GM12801 (cell line): ENCODE data around the gene MARCKS.

Experiments
- TF ChIP-seq, protein P1 (sequence below): IDR thresholded peaks from one replicate; pipeline ENCODE4 v1.5.1; 2011; ENCODE audit warnings: control low read depth; ENCODE audit not compliant: insufficient read length; ENCODE audit errors: extremely low read depth

The MARCKS gene

DNA sequence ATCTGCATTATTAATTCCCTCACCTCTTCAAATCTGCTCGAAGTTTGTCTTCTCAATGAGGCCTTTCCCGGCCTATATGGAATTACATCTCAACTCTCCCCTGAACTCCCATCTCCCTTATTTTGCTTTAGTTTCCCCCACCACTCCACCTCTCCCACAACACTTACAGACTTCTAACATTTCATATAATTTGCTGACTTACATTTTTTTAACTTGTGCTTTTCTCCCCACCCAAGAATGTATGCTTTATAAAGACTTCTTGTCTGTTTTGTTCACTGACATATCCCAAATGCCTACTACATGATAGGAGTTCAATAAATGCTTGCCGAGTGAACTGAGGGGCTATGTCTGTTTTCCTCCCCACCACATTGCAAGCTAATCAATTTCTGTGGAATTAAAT is 3.9 kb upstream of the MARCKS start:
- TF ChIP-seq, protein P1, sequence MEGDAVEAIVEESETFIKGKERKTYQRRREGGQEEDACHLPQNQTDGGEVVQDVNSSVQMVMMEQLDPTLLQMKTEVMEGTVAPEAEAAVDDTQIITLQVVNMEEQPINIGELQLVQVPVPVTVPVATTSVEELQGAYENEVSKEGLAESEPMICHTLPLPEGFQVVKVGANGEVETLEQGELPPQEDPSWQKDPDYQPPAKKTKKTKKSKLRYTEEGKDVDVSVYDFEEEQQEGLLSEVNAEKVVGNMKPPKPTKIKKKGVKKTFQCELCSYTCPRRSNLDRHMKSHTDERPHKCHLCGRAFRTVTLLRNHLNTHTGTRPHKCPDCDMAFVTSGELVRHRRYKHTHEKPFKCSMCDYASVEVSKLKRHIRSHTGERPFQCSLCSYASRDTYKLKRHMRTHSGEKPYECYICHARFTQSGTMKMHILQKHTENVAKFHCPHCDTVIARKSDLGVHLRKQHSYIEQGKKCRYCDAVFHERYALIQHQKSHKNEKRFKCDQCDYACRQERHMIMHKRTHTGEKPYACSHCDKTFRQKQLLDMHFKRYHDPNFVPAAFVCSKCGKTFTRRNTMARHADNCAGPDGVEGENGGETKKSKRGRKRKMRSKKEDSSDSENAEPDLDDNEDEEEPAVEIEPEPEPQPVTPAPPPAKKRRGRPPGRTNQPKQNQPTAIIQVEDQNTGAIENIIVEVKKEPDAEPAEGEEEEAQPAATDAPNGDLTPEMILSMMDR: no peak

DNA sequence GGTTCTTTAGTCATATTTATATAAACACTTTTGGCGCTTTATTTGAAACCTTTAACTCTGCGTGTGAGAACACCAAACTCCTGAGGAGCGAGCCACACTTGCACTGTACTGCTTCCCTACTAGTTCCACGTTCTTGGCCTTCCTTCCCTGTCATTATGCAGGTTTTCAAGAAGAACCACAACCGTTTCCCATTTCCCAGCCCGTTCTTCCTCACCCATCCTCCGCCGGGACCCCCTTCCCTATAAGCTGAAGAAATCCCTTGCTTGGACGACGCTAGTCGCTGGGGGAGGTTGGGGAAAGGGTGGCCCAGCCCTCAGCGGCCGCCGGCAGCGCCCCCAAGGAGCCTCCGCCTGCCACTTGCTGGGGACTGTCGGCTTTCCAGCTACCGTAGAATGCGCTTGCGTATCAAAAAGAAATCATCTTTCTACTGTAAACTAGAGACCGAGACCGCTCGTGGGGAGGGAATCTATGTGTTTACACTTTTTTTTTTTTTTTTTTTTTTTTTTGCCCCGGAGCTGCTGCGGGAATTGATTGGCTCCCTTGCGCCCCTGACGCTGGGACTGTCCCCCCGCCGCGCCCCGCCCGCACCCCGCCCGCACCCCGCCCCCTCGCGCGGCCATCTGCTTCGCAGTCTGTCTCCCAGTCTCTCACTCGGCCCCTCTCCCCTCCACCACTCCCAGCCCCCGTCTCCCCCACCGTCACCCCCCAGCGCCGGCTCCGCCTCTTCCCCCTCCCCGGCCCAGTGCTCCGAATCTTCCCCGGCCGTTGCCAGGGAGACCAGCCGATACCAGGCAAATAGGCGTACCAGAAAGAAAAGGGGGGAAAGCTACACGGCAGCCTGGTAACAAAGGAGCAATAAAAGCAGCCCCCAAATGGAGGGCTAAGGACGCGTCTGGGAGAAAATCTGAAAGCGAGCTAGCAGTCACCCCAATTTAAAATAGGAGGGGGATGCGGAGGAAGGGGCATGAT is 2.3 kb upstream of the MARCKS start:
- TF ChIP-seq, protein P1: no peak

DNA sequence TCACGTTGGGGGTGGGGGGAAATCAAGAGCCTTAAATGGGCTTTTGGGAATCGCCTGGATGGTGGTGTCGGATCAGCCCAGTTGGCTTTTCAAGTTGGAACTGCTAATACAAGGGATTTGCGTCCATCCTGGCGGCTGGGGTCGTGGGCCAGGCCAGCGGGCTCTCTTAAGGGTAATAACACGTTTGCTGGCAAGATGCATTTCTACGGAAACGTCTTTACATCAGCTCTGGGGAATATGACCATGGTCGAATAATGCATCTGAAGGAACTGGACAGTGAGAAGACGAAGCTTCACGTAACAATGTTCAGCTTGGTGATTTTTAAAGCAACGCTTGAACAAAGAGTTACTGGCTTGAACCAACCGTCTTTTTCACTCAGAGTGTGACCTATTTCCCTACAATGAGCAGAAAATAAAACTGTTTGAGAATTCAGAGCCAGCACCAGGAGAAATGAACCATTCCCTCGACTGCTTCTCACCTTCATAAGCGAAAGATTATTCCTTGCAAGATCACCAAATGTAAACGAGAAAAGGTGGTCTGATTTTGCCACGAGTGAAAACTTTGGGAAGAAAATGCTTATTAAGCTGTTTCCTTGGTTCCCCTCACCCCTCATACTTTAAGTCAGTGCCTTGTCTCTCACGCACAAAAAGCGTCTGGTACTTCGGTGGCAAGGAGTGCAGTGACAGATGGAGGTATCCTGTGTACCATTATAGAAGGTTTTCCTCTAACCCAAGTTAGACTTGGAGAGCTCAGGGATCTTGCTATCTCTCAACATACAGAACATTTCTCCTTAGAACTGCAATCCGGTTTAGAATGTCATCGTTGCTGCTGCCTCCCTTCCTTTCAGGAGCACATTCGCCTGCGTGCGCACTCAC is 1.4 kb upstream of the MARCKS start:
- TF ChIP-seq, protein P1: no peak

DNA sequence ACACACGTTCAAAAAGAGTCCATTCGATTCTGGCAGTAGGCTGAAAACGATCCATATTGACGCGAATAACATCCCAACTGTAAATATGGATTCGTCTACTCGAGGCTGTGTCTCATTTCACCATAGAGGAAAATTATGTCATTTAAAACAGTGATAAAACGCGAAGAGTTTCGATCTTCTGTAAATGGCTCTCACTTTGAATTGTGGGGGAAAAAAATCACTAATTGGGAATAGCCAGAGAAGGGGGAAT is 845 bp upstream of the MARCKS start:
- TF ChIP-seq, protein P1: no peak

DNA sequence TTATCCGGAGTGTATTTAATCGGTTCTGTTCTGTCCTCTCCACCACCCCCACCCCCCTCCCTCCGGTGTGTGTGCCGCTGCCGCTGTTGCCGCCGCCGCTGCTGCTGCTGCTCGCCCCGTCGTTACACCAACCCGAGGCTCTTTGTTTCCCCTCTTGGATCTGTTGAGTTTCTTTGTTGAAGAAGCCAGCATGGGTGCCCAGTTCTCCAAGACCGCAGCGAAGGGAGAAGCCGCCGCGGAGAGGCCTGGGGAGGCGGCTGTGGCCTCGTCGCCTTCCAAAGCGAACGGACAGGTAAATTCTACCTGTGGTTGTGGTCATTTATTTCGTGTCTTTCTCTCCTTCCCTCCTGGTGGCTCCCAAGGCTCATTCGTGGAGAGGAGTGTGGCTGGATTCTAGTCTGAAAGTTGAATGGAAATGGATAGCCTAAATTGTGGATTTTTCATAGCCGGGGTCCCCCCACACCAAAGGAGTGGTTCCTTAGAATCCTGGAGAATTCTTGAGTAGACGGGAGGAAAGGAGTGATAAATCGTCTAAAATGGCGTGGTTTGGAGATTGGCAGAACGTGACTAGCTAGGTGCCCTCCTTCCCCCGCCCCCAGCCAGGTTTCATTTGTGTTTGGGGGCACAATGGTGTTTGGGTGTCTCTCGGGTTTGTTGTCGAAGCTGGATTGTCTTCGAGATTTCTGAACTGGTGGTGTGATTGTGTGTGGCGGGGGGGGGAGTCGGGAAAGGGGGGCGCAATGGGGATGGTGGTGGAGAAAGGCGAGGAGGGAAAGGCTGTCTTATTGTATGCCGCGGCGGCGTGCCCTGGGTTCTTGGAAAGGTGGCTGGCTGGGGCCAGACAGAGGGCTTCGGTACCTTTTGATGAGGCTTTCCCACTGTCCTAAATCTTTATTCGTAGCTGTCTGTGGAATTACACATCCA is 673 bp downstream of the MARCKS start:
- TF ChIP-seq, protein P1: no peak

DNA sequence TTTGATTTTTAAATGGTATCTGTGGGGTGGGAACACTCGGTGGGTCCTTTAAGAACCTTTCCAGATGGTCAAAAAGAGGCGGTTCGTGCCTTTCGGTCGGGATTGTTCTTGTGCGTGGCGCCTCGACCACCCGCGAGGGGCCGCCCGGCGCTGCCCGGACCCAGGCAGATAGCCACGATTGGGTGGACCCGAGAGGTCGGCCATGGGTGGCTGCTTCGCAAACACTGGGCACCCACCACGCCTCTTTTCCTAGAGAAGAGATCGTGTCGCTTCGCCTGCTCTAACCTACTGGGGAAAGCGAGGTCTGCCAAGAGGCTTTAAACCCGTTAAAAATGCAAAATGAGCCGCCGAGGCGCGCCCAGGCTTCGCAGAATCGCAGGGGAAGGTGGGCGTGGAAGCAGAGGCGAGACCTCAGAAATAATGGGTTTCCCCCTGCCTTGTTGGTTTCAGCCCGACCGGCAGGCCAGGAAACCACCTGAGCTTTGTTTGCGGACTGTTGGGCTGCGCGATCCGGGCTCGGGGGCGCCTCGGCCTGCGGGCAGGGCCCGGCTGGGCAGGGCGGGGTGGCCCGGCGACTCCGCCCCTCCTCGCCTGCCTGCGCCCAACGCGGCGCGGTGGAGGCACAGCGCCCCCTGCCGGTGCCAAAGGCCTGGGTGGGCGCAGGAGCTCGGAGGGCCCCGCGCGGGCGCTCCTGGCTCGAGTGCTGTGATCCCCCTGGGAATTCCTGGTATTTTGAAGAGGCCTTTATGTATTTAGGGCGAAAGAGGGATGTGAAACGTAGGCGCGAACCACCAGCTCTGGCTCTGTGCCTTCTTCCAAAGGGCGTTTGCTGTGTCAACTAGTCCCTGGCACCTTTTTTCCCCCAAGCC is 1.6 kb downstream of the MARCKS start:
- TF ChIP-seq, protein P1: no peak
